Stimulated activated CD4-positive, alpha-beta T cell treated with anti-CD3 and anti-CD28 coated beads, Interleukin-4, amount 100 ng/mL, for 4 hours (primary cell): ENCODE data around the gene NES.
"Not testable (repeated sequence)": the region's sequence is repeated elsewhere in the genome, so short reads cannot be mapped to it uniquely, and the experiment has no call there.

Source experiments
- DNase-seq, 2 experiments: peaks; one replicate each; pipeline ENCODE4 v3.0.0-alpha.2; 2020

Gene NES

DNA sequence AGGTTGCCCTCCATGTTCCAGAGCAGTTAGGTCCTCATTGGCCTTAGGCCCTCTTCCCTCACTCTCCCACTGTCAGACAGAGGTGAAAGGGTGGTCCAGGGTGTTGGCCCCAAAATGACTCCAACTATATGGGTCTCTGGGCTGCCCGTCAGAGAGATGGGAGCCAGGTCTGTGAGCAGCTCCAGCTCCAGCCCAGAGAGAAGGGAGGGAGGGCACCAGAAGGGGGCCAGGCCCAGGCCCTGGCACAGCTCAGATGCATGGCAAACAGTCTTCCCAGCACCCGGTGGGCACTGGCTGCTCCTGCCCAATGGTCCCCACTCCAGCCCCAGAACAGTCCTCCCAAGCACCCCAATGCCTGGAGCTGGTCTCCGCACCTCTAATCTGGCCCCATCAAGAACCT lies 33.1 kb downstream of the NES start:
- DNase-seq: no peak

- no peak for DNase-seq
Measured at GRCh38 chr1:156643778-156644092, 33.5 kb downstream of the NES start.

DNA sequence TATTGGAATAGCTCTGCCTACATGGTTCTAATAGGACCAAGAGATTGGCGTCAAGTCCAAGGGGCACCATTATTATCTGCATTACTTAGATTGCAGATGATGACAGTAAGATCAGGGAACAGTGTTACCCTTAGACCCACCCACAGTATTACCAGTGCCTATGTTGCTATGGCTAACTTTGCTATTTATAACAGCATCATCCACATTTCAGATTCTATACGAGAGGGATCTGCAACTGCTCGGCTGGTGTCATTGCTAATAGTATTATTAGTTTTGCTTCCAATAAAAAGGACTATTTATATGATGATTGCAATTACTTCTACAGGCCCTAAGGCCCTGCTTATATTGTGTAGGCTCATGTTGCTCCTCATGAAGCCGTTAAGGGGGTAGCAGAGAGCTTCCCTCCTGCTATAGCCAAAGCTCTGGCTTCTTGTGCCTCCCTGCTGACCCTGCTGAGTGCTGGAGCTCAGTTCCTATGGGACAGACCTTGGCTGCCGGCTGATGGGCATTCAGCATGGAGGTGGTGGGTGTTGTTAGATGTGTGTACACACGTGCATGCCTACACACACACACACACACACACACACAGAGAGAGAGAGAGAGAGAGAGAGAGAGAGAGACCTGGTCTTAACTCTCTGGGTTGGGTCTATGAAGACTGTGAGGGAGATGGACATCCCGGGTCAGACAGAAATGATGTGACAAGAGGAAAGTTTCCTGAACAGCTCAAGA lies 34.0 kb downstream of the NES start:
- DNase-seq: no peak

- DNase-seq: no peak
Measured at GRCh38 chr1:156642265-156643048, 34.8 kb downstream of the NES start.

DNA sequence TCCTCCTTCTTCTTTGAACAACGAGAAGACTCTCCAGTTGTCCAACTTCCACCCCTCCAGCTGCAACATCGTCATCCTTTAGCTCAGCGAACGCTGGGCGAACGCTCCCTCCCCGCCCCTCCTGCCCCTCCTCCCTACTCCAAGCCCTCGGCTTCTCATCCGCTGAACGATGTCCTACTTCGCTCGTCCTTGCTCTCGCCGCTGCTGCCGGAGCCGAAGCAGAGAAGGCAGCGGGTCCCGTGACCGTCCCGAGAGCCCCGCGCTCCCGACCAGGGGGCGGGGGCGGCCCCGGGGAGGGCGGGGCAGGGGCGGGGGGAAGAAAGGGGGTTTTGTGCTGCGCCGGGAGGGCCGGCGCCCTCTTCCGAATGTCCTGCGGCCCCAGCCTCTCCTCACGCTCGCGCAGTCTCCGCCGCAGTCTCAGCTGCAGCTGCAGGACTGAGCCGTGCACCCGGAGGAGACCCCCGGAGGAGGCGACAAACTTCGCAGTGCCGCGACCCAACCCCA lies 35.4 kb downstream of the NES start, which contains the start of gene BCAN:
TSS of gene BCAN (plus strand) at position 357 of the 504 bp plus-strand sequence. CDS start 3,938 bp downstream, outside the sequence.
- no peak for DNase-seq

DNA sequence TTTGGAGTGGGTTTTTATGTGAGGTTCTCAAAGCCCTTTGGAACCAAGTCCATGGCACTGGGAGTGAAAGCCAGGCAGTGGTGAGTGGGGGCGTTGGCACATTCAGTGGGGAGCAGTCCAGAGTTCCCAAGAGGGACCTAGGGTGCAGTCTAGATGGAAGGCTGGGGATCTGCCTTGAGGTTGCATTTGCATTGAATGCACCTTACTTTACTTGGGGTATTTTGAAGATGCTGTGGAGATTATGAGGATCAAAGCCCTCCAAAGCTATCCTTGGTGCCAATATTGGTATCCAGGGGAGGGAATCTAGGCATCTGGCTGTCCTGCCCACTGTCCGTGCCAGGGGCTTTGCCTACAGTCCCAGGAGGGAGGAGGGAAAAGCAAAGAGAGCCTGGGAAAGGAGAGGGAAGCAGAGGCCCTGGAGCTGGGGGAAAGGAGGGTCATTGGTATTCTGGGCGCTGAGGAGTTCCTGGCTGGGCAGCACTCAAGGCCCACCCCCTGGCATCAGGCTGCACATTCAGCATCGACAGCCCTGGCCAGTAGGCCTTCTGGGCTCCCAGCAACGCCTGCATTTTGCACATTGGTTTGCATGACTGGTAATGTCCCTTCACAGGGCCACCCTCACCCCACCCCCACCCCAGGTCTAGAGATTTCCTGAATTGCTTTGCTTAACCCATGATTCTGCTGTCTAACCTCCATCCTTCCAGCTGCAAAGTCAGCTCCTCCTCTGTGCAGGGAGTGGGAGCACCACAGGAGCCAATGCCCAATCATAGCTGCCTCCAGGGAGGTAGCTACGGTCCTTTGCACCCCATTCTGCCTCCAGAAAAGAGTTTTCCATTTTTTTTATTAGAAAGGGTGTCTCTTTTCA lies 36.1 kb downstream of the NES start:
- no peak for DNase-seq

DNA sequence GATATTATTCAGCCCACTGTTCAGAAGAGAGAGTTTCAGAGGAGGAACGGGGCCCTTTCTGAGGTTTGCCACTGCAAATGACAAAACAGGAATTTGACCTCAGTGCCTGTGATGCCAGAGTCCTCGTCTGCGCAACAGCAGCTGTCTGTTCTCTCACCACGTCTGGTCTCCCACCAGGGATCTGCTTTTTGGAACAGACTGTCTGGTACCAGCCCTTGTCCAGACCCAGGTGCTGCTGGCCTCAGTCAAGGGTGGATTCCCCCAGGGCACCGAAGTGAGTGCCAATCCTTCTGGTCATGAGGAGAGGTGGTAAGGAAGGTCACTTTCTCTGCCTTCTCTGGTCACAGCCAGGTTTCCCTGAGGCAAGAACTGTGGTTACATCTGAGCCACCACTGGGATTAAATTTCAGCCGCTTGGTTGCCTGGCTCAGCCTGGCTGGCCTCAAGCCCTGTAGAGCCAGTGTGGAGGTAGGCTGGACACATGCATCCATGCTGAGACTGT lies 37.6 kb downstream of the NES start:
- DNase-seq: no peak

DNA sequence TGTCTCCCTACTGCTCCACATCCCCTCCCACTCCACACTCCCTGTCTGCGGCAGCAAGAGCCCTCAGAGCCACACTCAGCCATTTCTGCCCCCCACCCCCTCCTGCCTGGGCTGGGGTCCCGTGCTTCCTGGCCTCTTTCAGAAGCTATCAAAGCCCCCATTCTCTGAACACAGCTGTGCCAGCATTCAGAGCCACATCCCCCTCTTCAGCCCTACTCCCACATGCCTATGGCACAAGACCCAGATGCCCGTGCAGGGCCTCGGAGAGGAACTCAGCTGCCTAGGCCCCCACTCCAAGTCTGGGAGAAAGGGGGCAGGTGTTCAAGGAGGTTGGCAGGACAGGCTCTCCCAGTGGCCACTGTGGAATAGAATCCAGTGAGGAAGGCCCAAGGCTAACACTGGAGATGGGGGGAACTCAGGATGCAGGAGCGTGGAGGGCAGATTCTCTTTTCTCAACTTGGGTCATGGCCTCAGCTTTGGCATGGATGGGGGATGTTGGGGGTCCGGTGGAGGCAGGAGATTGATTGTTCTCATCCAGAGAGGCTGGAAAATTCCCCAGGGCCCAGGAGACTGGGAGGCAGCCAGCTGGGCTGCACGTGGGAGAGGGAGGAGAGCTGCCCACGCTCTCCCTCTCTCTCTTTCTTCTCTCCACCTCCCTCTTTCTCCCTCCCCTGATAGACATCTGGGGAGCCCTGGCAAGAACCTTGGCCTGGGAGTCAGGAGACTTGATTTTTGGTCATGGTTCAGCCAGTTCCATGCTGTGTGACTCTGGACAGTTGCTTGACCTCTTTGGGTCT lies 38.8 kb downstream of the NES start:
- no peak for DNase-seq

- DNase-seq: no peak
Measured at GRCh38 chr1:156632355-156632754, 44.9 kb downstream of the NES start.

DNA sequence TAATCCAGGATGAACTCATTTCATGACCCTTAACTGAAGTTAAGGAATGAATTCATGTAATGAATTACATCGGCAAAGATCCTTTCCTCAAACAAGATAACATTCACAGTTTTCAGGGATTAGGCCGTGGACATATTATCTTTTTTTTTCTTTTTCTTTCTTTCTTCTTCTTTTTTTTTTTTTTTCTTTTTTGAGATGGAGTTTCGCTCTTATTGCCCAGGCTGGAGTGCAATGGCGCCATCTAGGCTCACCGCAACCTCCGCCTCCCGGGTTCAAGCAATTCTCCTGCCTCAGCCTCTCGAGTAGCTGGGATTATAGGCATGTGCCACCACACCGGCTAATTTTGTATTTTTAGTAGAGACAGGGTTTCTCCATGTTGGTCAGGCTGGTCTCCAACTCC lies 46.1 kb downstream of the NES start:
- not testable (repeated sequence) for DNase-seq

GRCh38 chr1:156629823-156630449 lies 47.3 kb downstream of the NES start:
- no peak for DNase-seq

DNA sequence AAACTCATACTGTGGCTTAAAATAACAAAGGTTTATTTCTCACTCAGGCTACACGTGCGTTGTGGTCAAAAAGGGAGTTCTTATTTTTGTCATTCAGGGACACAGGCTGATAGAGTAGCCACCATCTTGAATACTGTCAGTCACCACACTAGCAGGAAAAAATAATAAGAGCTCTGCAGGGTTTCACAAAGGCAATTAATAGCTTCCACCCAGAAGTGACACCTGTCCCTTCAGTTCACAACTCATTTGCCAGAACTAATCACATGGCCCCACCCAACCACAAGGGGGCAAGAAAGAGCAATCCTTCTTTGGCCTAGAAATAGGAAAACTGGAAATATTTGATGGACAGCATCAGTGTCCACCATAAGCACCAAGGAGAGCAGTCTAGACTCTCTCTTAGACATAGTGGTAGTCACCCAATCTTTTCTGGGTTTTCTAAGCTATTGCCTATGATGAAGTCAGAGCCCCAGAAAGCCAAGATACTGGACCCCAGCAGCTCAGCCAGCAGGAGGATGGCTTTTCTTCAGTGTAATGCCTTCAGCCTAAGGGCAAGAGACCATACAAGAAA lies 49.8 kb downstream of the NES start:
- peak in 1 of 2 experiments; percentile 16 for DNase-seq

DNA sequence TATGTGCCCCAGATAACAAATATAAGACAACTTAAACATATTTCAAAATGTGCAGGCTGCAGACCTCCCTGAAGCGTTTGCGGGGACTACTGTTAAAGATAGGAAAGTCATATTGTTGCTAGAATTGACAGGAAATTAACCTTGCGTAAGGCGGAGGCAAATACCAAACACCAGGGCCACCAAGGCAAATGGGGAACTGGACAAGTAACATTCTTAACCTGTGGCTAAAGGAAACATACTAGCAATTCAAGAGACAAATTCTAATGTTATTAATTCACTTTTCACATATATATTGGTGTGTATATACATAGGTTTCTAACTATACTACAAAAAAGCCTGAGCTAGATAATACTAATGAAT lies 51.1 kb downstream of the NES start:
- no peak for DNase-seq

DNA sequence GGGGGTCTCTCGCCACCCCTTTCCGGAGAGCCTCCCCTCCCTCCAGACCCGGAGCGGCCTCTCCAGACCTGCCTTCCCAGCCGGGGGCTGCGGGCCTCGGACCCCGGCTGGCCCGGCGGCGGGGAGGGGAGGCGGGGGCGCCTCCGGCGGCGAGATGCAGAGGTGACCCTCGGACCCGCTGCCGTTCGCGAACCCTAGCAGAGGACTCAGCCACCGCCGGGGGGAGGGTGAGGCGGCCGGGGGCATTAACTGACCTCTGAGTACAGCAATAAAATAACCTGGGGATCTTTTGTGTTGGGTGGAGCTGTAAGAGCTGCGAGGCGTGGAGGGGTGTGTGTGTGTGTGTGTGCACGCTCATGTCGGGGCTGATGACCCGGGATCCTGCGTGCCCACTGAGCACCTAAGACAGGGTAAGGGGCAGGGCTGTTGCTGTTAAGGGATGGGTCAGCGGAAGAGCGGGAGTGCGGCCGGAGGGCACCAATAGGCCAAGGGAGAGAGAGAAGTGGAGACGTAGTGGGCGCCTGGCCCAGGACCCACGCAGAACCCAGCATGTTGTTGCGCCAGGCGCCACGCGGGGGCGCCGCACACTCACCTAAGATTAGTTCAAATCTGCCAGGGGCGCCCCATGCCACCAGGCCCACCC lies 51.6 kb downstream of the NES start:
- DNase-seq: peak; percentile 46 to 69

DNA sequence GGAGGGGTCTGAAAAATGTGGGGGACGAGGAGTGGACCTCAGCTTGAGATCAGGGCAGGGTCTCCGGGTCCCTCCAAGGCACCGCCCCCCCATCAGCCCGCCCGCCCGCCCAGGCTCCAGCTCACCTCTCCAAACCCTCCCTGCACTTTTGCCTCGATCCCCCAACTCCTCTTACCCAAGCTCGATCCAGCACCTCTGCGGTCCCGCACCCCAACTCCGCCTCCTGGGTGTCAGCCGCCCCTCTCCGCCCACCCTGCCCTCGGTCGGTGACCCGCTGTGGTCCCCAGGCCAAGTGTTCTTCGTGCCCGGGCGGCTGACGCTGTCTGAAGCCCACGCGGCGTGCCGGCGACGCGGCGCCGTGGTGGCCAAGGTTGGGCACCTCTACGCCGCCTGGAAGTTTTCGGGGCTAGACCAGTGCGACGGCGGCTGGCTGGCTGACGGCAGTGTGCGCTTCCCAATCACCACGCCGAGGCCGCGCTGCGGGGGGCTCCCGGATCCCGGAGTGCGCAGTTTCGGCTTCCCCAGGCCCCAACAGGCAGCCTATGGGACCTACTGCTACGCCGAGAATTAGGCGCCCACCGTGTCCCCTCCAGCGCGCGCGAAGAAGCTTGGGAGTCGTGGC lies 52.3 kb downstream of the NES start:
- no peak for DNase-seq

GRCh38 chr1:156623946-156624813 lies 53.0 kb downstream of the NES start:
- DNase-seq: peak; percentile 15 to 47

GRCh38 chr1:156622581-156623297 lies 54.5 kb downstream of the NES start:
- DNase-seq: no peak

GRCh38 chr1:156619582-156619955 lies 57.6 kb downstream of the NES start:
- no peak for DNase-seq
